ENCODE results near the gene CCDC54.

DNA sequence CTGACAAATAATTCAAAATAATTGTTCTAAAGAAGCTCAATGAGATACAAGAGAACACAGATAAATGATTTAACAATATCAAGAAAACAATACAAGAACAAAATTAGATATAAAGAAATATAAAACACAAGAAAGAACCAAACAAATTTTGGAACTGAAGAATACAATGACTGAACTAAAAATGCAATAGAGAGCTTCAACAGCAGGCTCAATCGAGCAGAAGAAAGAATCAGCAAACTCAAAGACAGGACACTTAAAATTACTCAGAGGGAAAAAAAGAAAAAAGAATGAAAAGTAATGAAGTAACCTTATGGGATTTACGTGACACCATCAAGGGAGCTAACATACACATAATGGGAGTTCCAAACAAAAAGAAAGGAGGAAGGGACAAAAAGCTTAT lies 32.1 kb downstream of the CCDC54 start:
- no peak for TF ChIP-seq POLR2A (IDR thresholded peaks at IDR 0.05)
- TF ChIP-seq, protein P1, sequence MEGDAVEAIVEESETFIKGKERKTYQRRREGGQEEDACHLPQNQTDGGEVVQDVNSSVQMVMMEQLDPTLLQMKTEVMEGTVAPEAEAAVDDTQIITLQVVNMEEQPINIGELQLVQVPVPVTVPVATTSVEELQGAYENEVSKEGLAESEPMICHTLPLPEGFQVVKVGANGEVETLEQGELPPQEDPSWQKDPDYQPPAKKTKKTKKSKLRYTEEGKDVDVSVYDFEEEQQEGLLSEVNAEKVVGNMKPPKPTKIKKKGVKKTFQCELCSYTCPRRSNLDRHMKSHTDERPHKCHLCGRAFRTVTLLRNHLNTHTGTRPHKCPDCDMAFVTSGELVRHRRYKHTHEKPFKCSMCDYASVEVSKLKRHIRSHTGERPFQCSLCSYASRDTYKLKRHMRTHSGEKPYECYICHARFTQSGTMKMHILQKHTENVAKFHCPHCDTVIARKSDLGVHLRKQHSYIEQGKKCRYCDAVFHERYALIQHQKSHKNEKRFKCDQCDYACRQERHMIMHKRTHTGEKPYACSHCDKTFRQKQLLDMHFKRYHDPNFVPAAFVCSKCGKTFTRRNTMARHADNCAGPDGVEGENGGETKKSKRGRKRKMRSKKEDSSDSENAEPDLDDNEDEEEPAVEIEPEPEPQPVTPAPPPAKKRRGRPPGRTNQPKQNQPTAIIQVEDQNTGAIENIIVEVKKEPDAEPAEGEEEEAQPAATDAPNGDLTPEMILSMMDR (IDR thresholded peaks at IDR 0.05) = no peak
